Activated CD4-positive, alpha-beta T cell treated with anti-CD3 and anti-CD28 coated beads, Interleukin-2, amount 10 ng/mL, durations not matched to agents 24 days and 14 days (primary cell): ENCODE measurements around the gene REPS2. TPM values are rescaled to one million over a fixed set of nuclear protein-coding genes. Genes with fewer than 3 reads are reported as not detected.

Source experiments
- DNase-seq: peaks from one replicate; pipeline ENCODE4 v3.0.0; 2022
- H3K27ac Mint-ChIP-seq: one replicate; pipeline ENCODE4 v1.8.0; 2022; ENCODE audit warnings: mild to moderate bottlenecking, mixed read lengths
- H3K27me3 Mint-ChIP-seq: one replicate; pipeline ENCODE4 v1.8.0; 2022; ENCODE audit warnings: mixed read lengths
- H3K36me3 Mint-ChIP-seq: one replicate; pipeline ENCODE4 v1.8.0; 2022; ENCODE audit warnings: low read depth, mild to moderate bottlenecking, mixed read lengths
- H3K4me1 Mint-ChIP-seq: one replicate; pipeline ENCODE4 v1.8.0; 2021; ENCODE audit warnings: mixed read lengths
- H3K4me3 Mint-ChIP-seq: one replicate; pipeline ENCODE4 v1.8.0; 2022; ENCODE audit warnings: mild to moderate bottlenecking, moderate library complexity, mixed read lengths
- H3K9me3 Mint-ChIP-seq: one replicate; pipeline ENCODE4 v1.8.0; 2021; ENCODE audit warnings: mixed read lengths
- intact Hi-C: fragments of 100-400 bp; cut with micrococcal nuclease; formaldehyde crosslinking; loops from one replicate; pipeline ENCODE4 v1.15.1; 2023
- total RNA-seq: library from RNA; stranded (reverse); gene quantifications from 2 replicates; pipeline ENCODE4 v1.2.3, GENCODE V29; 2022

REPS2 gene
- total RNA-seq, 1 donor from 2014 or later: not detected

DNA sequence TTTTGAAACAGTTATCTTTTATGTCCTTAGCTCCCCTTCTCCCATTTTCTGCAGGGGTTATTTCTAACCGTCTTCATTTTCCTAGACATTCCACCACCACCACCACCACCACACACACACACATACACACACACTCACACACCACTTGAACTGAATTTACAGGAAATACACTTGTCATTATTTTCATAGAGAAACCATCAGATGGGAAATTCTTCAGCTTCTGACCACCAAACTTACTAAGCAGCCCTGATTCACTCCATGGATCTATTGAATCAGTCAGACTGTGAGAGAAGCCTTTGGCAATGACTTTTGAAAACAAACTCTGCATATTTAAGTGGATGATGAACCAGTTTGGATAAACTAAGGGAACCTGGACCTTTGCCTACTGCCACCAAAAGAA lies 218.5 kb downstream of the REPS2 start:
- H3K4me1 Mint-ChIP-seq: no peaks in the 10 kb centered on the region
- intact Hi-C loops: no loop called here
- H3K9me3 Mint-ChIP-seq: peaks cover 3% of the 10 kb centered on the region
- no peak overlapping the region for H3K4me3 Mint-ChIP-seq
- DNase-seq: no peak
- H3K27me3 Mint-ChIP-seq: no peaks in the 10 kb centered on the region
- no peaks in the 10 kb centered on the region for H3K36me3 Mint-ChIP-seq
- no peak overlapping the region for H3K27ac Mint-ChIP-seq

DNA sequence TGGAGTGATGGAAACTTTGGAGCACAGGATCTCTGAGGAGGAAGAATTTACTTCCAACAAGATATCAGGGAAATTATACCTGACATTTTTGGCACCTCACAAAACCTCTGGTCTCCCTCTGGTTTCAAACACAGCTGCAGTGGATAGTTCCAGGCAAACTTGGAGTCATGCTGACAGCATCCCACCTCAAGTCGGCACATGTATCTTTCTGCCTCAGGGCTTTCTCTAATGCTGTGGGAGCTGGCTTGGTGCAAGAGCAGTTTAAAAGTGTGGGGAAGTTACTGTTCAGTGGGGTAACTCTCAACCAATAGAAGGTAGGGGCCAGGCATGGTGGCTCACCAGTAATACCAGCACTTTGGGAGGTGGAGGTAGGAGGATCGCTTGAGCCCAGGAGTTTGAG lies 221.5 kb downstream of the REPS2 start:
- DNase-seq: no peak
- no peaks in the 10 kb centered on the region for H3K9me3 Mint-ChIP-seq
- intact Hi-C loops: no loop called here

DNA sequence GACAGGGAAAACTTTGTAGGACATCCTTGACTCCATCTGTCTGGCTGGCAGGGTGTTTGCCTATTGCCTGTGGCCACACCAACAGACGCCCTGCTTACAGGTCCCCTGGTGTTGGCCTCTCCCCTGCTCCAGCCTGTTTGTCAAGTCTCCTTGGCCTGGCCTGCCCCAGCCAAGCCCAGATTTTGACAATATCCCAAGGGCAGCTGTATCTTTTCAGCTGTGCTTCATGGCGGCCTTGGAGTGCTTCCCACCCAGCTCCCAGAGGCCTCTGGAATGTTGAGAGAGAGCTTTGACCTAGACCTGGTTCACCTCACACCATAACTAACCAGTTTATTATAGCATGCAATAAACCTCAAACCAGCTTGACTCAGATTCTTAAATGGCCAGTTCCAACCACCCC lies 224.5 kb downstream of the REPS2 start:
- Mint-ChIP-seq H3K4me3 (no peak overlapping the region), H3K36me3 (no peaks in the 10 kb centered on the region), H3K4me1 (no peaks in the 10 kb centered on the region), H3K27ac (no peak overlapping the region), H3K9me3 (no peaks in the 10 kb centered on the region), H3K27me3 (no peaks in the 10 kb centered on the region)
- intact Hi-C loops: no loop called here
- DNase-seq: no peak

More for the DNA sequence above, 221.5 kb downstream of the REPS2 start:
- Mint-ChIP-seq H3K27ac (no peak overlapping the region), H3K27me3 (no peaks in the 10 kb centered on the region), H3K4me1 (no peaks in the 10 kb centered on the region), H3K36me3 (no peaks in the 10 kb centered on the region), H3K4me3 (no peak overlapping the region)

DNA sequence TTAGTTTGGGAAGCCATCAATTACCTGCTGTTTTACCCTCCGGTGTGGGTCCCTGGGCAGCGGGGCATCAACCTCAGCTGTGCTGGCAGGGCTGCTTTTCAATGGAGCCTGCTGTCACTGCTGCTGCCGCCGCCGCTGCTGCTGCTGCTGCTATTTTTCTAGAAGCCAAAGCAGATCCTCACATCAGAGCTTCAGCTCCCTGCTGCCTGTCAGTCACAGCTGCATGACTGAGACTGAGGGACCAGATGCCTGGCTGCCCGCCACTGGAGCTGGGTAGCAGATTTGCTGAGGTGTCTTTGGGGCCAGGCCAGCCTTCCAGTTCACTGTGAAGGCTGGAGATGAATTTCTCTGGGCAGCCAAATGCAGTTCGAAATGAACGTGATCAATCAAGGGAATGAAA lies 228.2 kb downstream of the REPS2 start:
- H3K9me3 Mint-ChIP-seq: no peaks in the 10 kb centered on the region
- DNase-seq: no peak
- H3K4me1 Mint-ChIP-seq: no peaks in the 10 kb centered on the region
- H3K4me3 Mint-ChIP-seq: no peak overlapping the region
- H3K27me3 Mint-ChIP-seq: no peaks in the 10 kb centered on the region
- H3K36me3 Mint-ChIP-seq: no peaks in the 10 kb centered on the region
- intact Hi-C loops: no loop called here
- no peak overlapping the region for H3K27ac Mint-ChIP-seq

DNA sequence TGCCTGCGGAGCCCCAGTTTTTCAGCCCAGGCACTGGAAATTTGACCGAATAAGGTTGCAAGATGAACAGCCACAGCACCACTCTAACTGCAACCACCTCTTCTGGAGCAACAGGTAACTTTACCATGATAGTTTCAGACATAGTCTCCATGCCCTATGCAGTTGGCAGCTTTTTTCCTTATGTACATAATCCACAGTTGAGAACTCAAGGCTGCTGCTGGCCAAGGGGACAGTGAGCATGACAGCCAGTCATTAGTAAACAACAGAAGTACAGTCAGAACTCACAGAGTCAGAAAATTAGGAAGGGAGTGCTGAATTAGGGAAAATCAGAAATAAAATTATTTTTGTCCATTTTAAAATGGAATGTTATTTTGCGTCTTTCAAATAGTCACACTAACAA lies 235.9 kb downstream of the REPS2 start:
- H3K27me3 Mint-ChIP-seq: no peaks in the 10 kb centered on the region
- H3K27ac Mint-ChIP-seq: no peak overlapping the region
- intact Hi-C loops: no loop called here
- no peak for DNase-seq
- no peaks in the 10 kb centered on the region for H3K4me1 Mint-ChIP-seq
- no peak overlapping the region for H3K4me3 Mint-ChIP-seq
- H3K36me3 Mint-ChIP-seq: no peaks in the 10 kb centered on the region
- H3K9me3 Mint-ChIP-seq: no peaks in the 10 kb centered on the region

DNA sequence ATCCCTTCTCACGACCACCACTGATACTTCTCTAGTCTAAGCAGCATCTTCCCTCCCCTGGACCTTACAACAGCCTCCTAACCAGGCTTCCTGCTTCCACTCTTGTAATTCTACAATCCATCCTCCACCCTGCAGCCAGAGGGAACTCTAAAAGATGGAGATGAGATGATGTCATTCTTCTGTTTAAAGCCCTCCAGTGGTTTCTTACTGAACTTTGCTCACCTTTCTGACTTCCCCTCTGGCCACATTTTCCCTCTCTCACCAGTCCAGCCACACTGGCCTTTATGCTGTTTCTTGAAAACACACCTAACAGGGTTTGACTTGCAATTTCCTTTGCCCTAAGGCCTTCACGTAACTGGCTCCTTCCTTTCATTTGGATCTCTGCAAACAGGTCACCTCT lies 237.1 kb downstream of the REPS2 start:
- no peaks in the 10 kb centered on the region for H3K27me3 Mint-ChIP-seq
- no peaks in the 10 kb centered on the region for H3K4me1 Mint-ChIP-seq
- H3K9me3 Mint-ChIP-seq: no peaks in the 10 kb centered on the region
- H3K36me3 Mint-ChIP-seq: no peaks in the 10 kb centered on the region
- intact Hi-C loops: no loop called here
- no peak overlapping the region for H3K27ac Mint-ChIP-seq
- DNase-seq: no peak
- no peak overlapping the region for H3K4me3 Mint-ChIP-seq

DNA sequence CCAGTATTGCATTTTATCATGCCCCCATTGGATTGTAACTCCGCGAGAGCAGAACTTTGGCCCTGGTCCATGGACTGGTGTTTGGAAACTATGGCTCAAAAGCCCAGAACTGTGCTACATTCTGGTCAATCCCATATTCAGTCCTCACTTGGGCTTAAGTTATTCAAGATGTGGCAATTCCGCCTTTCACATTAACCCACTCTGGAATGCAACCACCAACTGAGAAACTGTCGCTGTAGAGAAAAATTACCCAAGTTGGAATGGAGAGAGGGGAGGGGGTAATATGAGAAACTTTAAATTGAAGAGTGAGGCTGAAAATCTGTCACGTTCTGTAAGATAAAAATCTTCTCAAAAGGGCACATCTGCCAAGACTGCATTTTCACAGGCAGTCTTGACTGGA lies 239.0 kb downstream of the REPS2 start:
- Mint-ChIP-seq H3K9me3 (no peaks in the 10 kb centered on the region), H3K27ac (no peak overlapping the region), H3K36me3 (no peaks in the 10 kb centered on the region), H3K27me3 (no peaks in the 10 kb centered on the region), H3K4me3 (no peak overlapping the region), H3K4me1 (no peaks in the 10 kb centered on the region)
- intact Hi-C loops: no loop called here
- DNase-seq: no peak

DNA sequence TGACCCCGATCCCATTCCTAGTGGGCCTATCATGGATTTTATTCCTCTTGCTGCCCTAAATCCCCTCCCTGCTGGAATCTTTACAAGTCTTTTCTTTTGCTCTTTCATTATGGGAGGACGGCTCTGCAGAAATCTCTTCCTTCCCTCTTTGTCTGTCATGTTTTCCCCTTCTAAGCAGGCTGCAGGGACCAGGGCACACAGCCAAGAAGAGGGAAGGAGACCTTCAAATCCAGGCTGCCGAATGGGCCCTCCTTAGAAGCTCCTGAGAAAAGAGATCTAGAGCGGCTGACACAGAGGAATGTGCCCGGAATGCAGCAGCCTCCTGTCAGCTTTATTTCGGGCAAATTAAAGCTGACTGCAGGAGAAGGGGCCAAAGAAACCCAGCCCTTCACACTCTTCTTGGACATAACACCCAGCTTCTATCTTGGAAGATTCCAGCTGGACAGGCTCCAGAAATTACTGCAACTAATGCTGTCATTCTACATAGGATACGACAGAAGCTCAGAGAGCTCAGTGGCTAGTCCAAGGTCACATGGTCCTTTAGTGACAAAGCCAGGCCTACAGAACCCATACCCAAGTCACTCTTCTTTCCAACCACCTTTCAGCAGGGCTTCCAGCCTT lies 240.8 kb downstream of the REPS2 start:
- no peak for DNase-seq
- H3K27me3 Mint-ChIP-seq: no peaks in the 10 kb centered on the region
- intact Hi-C loops: no loop called here

DNA sequence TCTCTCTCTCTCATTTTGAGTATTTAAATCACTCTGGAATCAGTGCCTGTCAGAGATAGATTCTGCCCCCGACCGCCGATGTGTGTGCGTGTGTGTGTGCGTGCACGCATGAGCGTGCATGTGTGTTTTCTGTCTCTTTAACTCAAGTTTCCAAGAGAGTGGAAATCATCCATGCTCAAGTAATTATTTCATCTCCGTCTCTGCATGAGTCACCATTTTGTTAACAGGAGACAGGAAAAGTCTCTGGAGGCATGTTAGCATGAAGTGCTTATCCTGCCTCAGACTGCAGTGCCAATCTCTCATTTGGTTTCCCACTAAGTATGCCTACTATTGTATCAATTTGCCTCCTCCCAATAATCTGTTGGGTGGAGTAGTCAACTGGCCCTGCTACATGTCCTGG lies 245.6 kb downstream of the REPS2 start:
- H3K4me1 Mint-ChIP-seq: no peaks in the 10 kb centered on the region
- H3K27ac Mint-ChIP-seq: no peak overlapping the region
- no peaks in the 10 kb centered on the region for H3K27me3 Mint-ChIP-seq
- H3K4me3 Mint-ChIP-seq: no peak overlapping the region
- DNase-seq: no peak
- intact Hi-C loops: no loop called here
- H3K36me3 Mint-ChIP-seq: no peaks in the 10 kb centered on the region
- H3K9me3 Mint-ChIP-seq: no peaks in the 10 kb centered on the region

More for the DNA sequence above, 240.8 kb downstream of the REPS2 start:
- H3K36me3 Mint-ChIP-seq: no peaks in the 10 kb centered on the region
- no peak overlapping the region for H3K4me3 Mint-ChIP-seq
- H3K9me3 Mint-ChIP-seq: no peaks in the 10 kb centered on the region
- no peaks in the 10 kb centered on the region for H3K4me1 Mint-ChIP-seq
- no peak overlapping the region for H3K27ac Mint-ChIP-seq

Other genes with a start within 250 kb of the REPS2 start
- 6.3 and 6.6 TPM in 2 replicates for gene CTPS2, start 234.0 kb upstream of the REPS2 start, total RNA-seq
- gene SYAP1, start 227.0 kb upstream of the REPS2 start, total RNA-seq: 19.6 and 20.1 TPM in 2 replicates
- 23.4 and 24.4 TPM in 2 replicates for gene TXLNG, start 160.2 kb upstream of the REPS2 start, total RNA-seq
- 136 and 137 TPM in 2 replicates for gene RBBP7, start 76.3 kb upstream of the REPS2 start, total RNA-seq